Measurements from ENCODE around the gene CHL1.
A peak's percentile ranks its signal among the peaks of the same experiment; 100 is the strongest.

The CHL1 gene

GRCh38 chr3:267101-267500, 70.5 kb downstream of the CHL1 start:
- TF ChIP-seq, protein P1, sequence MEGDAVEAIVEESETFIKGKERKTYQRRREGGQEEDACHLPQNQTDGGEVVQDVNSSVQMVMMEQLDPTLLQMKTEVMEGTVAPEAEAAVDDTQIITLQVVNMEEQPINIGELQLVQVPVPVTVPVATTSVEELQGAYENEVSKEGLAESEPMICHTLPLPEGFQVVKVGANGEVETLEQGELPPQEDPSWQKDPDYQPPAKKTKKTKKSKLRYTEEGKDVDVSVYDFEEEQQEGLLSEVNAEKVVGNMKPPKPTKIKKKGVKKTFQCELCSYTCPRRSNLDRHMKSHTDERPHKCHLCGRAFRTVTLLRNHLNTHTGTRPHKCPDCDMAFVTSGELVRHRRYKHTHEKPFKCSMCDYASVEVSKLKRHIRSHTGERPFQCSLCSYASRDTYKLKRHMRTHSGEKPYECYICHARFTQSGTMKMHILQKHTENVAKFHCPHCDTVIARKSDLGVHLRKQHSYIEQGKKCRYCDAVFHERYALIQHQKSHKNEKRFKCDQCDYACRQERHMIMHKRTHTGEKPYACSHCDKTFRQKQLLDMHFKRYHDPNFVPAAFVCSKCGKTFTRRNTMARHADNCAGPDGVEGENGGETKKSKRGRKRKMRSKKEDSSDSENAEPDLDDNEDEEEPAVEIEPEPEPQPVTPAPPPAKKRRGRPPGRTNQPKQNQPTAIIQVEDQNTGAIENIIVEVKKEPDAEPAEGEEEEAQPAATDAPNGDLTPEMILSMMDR (IDR thresholded peaks at IDR 0.05; ENCODE audit: control extremely low read depth, extremely low read depth, low read depth, missing control alignments) = no peak
- ChIA-PET POLR2A (no interaction called here), CTCF (interaction anchor here (0.8 kb wide), 1 partner anchor 34 kb away, joined by 3 read pairs; no protein-coding TSS in a partner anchor)
- DNase-seq (ENCODE audit: extremely low spot score) = no peak

GRCh38 chr3:270688-271087, 74.1 kb downstream of the CHL1 start:
- TF ChIP-seq, protein P1 (IDR thresholded peaks at IDR 0.05; ENCODE audit: control extremely low read depth, extremely low read depth, low read depth, missing control alignments) = no peak
- ChIA-PET POLR2A (no interaction called here), CTCF (interaction anchor here (0.9 to 1.4 kb wide), 4 partner anchors 15 to 84 kb away, joined by 3 read pairs; no protein-coding TSS in a partner anchor)
- no peak for DNase-seq (ENCODE audit: extremely low spot score)

- DNase-seq (ENCODE audit: extremely low spot score) = no peak
- ChIA-PET CTCF (interaction anchor here (1.6 kb wide), 1 partner anchor 79 kb away, joined by 4 read pairs; no protein-coding TSS in a partner anchor), POLR2A (no interaction called here)
- TF ChIP-seq, protein P1 (IDR thresholded peaks at IDR 0.05; ENCODE audit: control extremely low read depth, extremely low read depth, low read depth, missing control alignments) = no peak
Measured at GRCh38 chr3:274927-275326, 78.4 kb downstream of the CHL1 start.

- no peak for DNase-seq (ENCODE audit: extremely low spot score)
- TF ChIP-seq, protein P1 (IDR thresholded peaks at IDR 0.05; ENCODE audit: control extremely low read depth, extremely low read depth, low read depth, missing control alignments) = no peak
- ChIA-PET POLR2A (no interaction called here), CTCF (no interaction called here)
Measured at GRCh38 chr3:277873-278272, 81.3 kb downstream of the CHL1 start.

GRCh38 chr3:278300-279064, 81.9 kb downstream of the CHL1 start:
- ChIA-PET POLR2A (no interaction called here), CTCF (interaction anchor here (1.0 kb wide), 1 partner anchor 14 kb away, joined by 3 read pairs; no protein-coding TSS in a partner anchor)
- TF ChIP-seq, protein P1 (IDR thresholded peaks at IDR 0.05; ENCODE audit: control extremely low read depth, extremely low read depth, low read depth, missing control alignments) = no peak
- peak; percentile 18 for DNase-seq (ENCODE audit: extremely low spot score)

GRCh38 chr3:279325-279724, 82.8 kb downstream of the CHL1 start:
- no peak for DNase-seq (ENCODE audit: extremely low spot score)
- TF ChIP-seq, protein P1 (IDR thresholded peaks at IDR 0.05; ENCODE audit: control extremely low read depth, extremely low read depth, low read depth, missing control alignments) = no peak
- ChIA-PET CTCF (interaction anchor here (1.0 kb wide), 1 partner anchor 14 kb away, joined by 3 read pairs; no protein-coding TSS in a partner anchor), POLR2A (no interaction called here)
